ENCODE data around the gene TEKT1.

TEKT1 gene

GRCh38 chr17:6761779-6762178, 69.8 kb downstream of the TEKT1 start:
- no peak overlapping the region for H3K4me3 Mint-ChIP-seq
- H3K9me3 Mint-ChIP-seq, result peaks cover 11% of the 10 kb centered on the region
- peaks cover 57% of the 10 kb centered on the region for H3K36me3 Mint-ChIP-seq (ENCODE audit: low read depth)

GRCh38 chr17:6757747-6758146, 73.8 kb downstream of the TEKT1 start:
- DNase-seq (no peak), ATAC-seq (no peak)
- peaks cover 41% of the 10 kb centered on the region for H3K4me1 Mint-ChIP-seq

More at GRCh38 chr17:6761779-6762178, 69.8 kb downstream of the TEKT1 start:
- Mint-ChIP-seq H3K27me3 (no peaks in the 10 kb centered on the region), H3K27ac (no peak overlapping the region), H3K4me1 (peaks cover 17% of the 10 kb centered on the region)
- no peak for ATAC-seq
- no peak for DNase-seq

GRCh38 chr17:6756425-6757031, 75.0 kb downstream of the TEKT1 start:
- ATAC-seq (no peak), DNase-seq (no peak)
- H3K36me3 Mint-ChIP-seq (ENCODE audit: low read depth), result peaks cover 13% of the 10 kb centered on the region
- peaks cover 49% of the 10 kb centered on the region for H3K4me1 Mint-ChIP-seq
- peak overlapping the region; percentile 92 for H3K27ac Mint-ChIP-seq
- H3K27me3 Mint-ChIP-seq, result no peaks in the 10 kb centered on the region
- no peaks in the 10 kb centered on the region for H3K9me3 Mint-ChIP-seq
- peak overlapping the region; percentile 89 for H3K4me3 Mint-ChIP-seq

More at GRCh38 chr17:6757747-6758146, 73.8 kb downstream of the TEKT1 start:
- Mint-ChIP-seq H3K27me3 (no peaks in the 10 kb centered on the region), H3K4me3 (peak overlapping the region; percentile 6), H3K36me3 (ENCODE audit: low read depth) (peaks cover 24% of the 10 kb centered on the region), H3K9me3 (no peaks in the 10 kb centered on the region), H3K27ac (peak overlapping the region; percentile 5)

- H3K9me3 Mint-ChIP-seq, result no peaks in the 10 kb centered on the region
- peak within 1 kb of the TSS; percentile 89 for H3K4me3 Mint-ChIP-seq
- DNase-seq, result peak; percentile 37
- peaks cover 9% of the 10 kb centered on the region for H3K36me3 Mint-ChIP-seq (ENCODE audit: low read depth)
- peak within 1 kb of the TSS; percentile 92 for H3K27ac Mint-ChIP-seq
- H3K27me3 Mint-ChIP-seq, result no peaks in the 10 kb centered on the region
- H3K4me1 Mint-ChIP-seq, result peaks cover 49% of the 10 kb centered on the region
- ATAC-seq, result peak; percentile 51
Measured at GRCh38 chr17:6755731-6756184, 75.8 kb downstream of the TEKT1 start, which contains the start of gene XAF1. Gene XAF1 (plus strand): TSS chr17:6756046. CDS start chr17:6756079, 33 bp downstream.

- ATAC-seq (no peak), DNase-seq (no peak)
- Mint-ChIP-seq H3K27ac (peak overlapping the region; percentile 92), H3K27me3 (no peaks in the 10 kb centered on the region), H3K4me3 (peak overlapping the region; percentile 89), H3K4me1 (peaks cover 49% of the 10 kb centered on the region), H3K9me3 (no peaks in the 10 kb centered on the region), H3K36me3 (ENCODE audit: low read depth) (peaks cover 5% of the 10 kb centered on the region)
Measured at GRCh38 chr17:6755281-6755680, 76.2 kb downstream of the TEKT1 start.

GRCh38 chr17:6753546-6753945, 78.0 kb downstream of the TEKT1 start:
- Mint-ChIP-seq H3K36me3 (ENCODE audit: low read depth) (peaks cover 3% of the 10 kb centered on the region), H3K4me1 (peaks cover 49% of the 10 kb centered on the region), H3K27ac (peak overlapping the region; percentile 20)

GRCh38 chr17:6753006-6753445, 78.5 kb downstream of the TEKT1 start:
- ATAC-seq (no peak), DNase-seq (peak; percentile 22)
- Mint-ChIP-seq H3K27ac (peak overlapping the region; percentile 74), H3K27me3 (no peaks in the 10 kb centered on the region), H3K4me1 (peaks cover 43% of the 10 kb centered on the region), H3K9me3 (no peaks in the 10 kb centered on the region), H3K4me3 (no peak overlapping the region), H3K36me3 (ENCODE audit: low read depth) (peaks cover 2% of the 10 kb centered on the region)

More at GRCh38 chr17:6753546-6753945, 78.0 kb downstream of the TEKT1 start:
- Mint-ChIP-seq H3K4me3 (no peak overlapping the region), H3K27me3 (no peaks in the 10 kb centered on the region), H3K9me3 (no peaks in the 10 kb centered on the region)
- no peak for ATAC-seq
- DNase-seq, result no peak

- Mint-ChIP-seq H3K4me1 (peaks cover 37% of the 10 kb centered on the region), H3K9me3 (no peaks in the 10 kb centered on the region), H3K4me3 (no peak overlapping the region), H3K27me3 (no peaks in the 10 kb centered on the region), H3K36me3 (ENCODE audit: low read depth) (peaks cover 1% of the 10 kb centered on the region), H3K27ac (peak overlapping the region; percentile 74)
- DNase-seq (no peak), ATAC-seq (no peak)
Measured at GRCh38 chr17:6752068-6752909, 79.2 kb downstream of the TEKT1 start.

GRCh38 chr17:6749519-6749918, 82.0 kb downstream of the TEKT1 start:
- no peak for DNase-seq

GRCh38 chr17:6748617-6749016, 82.9 kb downstream of the TEKT1 start:
- no peak for ATAC-seq
- Mint-ChIP-seq H3K4me3 (no peak overlapping the region), H3K27ac (no peak overlapping the region), H3K27me3 (peaks cover 13% of the 10 kb centered on the region), H3K36me3 (ENCODE audit: low read depth) (no peaks in the 10 kb centered on the region), H3K4me1 (peaks cover 16% of the 10 kb centered on the region), H3K9me3 (no peaks in the 10 kb centered on the region)
- no peak for DNase-seq

More at GRCh38 chr17:6749519-6749918, 82.0 kb downstream of the TEKT1 start:
- no peak overlapping the region for H3K4me3 Mint-ChIP-seq
- no peaks in the 10 kb centered on the region for H3K9me3 Mint-ChIP-seq
- no peak overlapping the region for H3K27ac Mint-ChIP-seq
- H3K36me3 Mint-ChIP-seq (ENCODE audit: low read depth), result no peaks in the 10 kb centered on the region
- H3K4me1 Mint-ChIP-seq, result peaks cover 19% of the 10 kb centered on the region
- peaks cover 11% of the 10 kb centered on the region for H3K27me3 Mint-ChIP-seq
- ATAC-seq, result no peak
